ENCODE results near the gene OPTN.

Gene OPTN

DNA sequence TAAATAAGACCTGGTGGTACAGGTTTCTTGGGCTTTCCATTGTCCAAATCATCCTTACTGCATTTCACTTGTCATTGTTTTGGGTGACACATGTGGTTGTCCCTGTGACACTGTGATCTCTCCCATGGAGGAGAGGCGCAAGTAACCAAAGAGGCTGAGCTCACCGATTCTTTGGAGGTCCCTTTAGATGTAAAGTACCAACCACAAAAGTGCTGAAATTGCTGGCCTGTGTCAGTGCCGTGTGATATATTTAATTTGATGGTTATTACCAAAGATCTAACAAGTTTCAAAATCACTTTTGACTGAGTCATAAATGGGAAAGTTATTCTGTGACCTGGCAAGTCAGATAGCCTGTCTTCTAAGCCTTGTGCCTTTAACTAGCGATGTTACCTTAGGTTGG lies 80.8 kb downstream of the OPTN start:
- no peak for DNase-seq (ENCODE audit: low read depth in 2 of 2, low spot score in 1 of 2)

DNA sequence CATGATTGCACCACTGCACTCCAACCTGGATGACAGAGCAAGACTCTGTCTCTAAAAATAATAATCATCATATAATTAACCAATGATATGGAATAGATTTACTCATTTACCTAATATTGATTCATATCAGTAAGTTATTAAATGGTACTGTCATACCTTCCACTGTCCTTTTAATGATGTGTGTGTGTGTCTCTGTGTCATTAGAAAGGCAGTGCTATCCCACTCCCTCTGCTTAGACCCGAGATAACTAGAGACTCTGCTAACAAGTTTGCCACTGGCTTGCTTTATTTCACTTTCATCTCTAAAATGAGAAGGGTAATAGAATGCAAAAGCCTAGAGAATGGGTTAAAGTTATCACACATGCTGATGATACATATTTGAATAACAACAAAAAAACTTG lies 82.5 kb downstream of the OPTN start:
- no peak for DNase-seq (ENCODE audit: low read depth in 2 of 2, low spot score in 1 of 2)

DNA sequence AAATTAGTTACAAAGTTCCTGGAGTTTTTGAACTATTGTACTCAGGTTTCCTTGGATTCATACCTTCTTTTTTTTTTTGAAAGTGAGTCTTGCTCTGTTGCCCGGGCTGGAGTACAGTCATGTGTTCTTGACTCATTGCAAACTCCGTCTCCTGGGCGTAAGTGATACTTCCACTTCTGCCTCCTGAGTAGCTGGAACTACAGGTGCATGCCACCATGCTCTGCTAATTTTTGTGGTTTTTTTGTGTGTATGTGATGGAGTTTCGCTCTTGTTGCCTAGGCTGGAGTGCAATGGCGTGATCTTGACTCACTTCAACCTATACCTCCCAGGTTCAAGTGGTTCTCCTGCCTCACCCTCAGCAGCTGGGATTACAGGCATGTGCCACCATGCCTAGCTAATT lies 83.7 kb downstream of the OPTN start:
- no peak for DNase-seq (ENCODE audit: low read depth in 2 of 2, low spot score in 1 of 2)

DNA sequence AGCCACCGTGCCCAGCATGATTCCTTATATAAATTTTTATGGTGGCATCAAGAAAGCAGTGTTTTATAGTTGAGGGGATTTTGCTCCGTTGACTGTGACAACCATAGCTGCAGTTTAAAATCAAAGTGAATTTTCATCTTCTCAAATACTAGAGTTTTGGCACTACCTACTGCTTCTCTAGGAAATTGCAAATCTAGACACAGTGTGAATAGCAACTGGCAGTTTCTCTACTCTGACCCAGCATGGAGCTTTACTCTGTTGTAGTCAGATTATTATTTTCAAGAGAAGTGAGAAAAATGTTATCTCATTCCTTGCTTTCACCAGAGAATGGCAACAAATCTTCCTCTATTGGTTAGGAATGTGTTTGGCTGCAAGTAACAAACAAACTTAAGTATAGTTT lies 84.3 kb downstream of the OPTN start:
- no peak for DNase-seq (ENCODE audit: low read depth in 2 of 2, low spot score in 1 of 2)

DNA sequence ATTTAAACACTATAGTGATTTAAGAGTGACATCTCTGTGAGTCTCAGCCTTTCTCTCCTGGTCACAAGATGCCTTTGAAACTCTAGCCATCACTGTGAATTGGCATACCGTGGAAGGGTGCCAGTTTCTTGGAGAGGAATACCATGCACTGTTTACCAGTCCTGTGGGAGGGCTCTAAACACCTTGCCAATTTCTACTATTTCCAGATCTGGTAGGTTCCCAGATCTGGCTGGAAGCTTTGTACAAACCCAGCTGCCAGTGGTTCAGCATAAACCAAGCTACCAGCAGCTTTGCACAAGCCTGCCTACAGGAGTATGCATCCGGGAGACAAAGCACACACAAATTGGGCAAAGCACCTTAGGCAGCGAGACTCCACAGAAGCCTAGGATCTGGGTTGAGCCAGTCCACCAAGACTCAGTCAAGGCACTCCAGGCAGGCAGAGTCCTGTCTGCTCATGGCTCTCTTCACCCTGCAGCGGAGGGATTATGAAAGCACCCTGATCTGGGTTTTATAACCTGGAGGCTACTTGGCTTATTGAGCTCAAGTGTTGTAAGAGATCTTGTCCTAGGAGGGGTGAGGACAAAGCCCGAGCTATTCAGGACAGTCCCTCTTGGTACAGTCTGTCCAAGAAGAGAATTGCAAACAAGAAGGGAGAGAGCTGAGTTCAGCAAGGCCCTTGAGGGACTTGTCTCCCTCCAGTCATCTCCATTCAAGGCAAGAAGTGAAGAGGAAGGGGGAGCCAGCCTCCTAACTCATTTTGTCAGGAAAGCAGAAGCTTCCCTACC lies 85.0 kb downstream of the OPTN start:
- no peak for DNase-seq (ENCODE audit: low read depth in 2 of 2, low spot score in 1 of 2)

DNA sequence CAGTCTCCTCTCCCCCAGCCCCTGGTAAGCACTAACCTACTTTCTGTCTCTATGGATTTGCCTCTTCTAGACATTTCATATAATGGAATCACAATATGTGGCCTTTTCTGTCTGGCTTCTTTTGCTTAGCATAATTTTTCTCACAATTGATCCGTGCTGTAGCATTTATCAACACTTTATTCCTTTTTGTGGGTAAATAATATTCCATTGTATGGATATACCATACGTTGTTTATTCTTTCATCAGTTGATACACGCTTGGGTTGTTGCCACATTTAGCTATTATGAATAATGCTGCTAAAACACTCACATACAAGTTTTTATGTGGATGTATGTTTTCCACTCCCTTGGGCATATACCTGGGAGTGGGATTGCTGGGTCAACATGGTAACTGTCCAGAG lies 87.2 kb downstream of the OPTN start:
- DNase-seq (ENCODE audit: low read depth in 2 of 2, low spot score in 1 of 2): no peak

Data from stimulated activated CD8-positive, alpha-beta memory T cell treated with anti-CD3 and anti-CD28 coated beads, Interleukin-4, amount 100 ng/mL, for 4 hours (primary cell).